GM19438 (cell line): ENCODE results near the gene MYL3.
"Not testable (repeated sequence)": the region's sequence is repeated elsewhere in the genome, so short reads cannot be mapped to it uniquely, and the experiment has no call there.

Experiments used
- ATAC-seq: cut with Tn5 transposase; IDR thresholded peaks from one replicate; pipeline ENCODE4 v1.9.1; 2021; ENCODE audit warnings: low read depth; ENCODE audit not compliant: unreplicated experiment

The MYL3 gene

DNA sequence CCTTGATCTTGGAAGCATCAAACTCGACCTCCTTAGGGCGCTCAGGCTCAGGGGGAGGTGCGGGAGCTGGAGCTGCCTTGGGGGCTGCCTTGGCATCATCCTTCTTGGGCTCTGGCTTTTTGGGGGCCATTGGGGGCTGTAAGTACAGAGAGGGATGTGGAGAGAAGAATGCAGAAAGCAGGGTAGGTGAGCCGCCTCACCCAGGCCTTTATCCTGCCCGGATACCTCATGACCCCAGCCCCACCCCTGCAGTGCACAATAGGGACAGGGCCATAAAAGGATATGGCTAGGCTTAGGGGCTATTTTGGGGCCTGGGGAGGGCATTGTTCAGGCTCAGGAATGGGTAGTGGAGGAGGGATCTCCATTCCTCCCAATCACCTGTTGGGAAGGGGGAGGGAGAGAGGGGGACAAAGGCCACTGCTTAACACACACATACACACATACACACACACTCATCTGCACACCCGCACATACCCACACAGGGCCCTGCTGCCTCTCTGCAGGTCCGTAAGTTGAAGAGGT is at the start of gene MYL3:
MYL3 (minus strand) TSS at position 184 of the 522 bp plus-strand sequence; CDS start at position 130, 54 bp downstream.
- ATAC-seq = no peak

DNA sequence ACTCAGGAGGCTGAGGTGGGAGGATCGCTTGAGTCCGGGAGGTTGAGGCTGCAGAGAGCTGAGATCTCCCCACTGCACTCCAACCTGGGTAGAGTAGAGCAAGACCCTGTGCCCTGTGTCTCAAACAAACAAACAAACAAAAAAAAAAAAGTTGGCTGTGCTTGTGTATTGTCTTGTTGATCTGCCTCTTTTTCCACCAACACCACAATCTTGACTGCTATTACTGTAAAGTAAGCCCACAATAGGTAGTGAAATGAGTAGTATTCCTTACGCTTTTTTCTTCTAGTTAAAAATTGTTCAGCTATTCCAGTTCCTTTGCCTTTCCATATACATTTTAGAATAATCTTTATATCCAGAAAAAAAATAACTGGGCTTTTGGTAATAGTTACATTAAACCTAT is 49.7 kb upstream of the MYL3 start:
- no peak for ATAC-seq

DNA sequence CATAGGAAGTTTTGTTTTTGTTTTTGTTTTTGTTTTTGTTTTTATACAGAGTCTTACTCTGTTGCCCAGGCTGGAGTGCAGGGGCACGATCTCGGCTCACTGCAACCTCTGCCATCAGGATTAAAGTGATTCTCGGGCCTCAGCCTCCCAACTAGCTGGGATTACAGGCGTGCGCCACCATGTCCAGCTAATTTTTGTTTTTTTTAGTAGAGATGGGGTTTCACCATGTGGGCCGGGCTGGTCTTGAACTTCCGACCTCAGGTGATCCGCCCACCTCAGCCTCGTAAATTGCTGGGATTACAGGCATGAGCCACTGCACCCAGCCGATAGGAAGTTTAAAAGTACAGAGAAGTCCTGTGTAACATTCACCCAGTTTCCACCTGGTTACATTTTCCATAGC is 47.7 kb upstream of the MYL3 start:
- not testable (repeated sequence) for ATAC-seq

DNA sequence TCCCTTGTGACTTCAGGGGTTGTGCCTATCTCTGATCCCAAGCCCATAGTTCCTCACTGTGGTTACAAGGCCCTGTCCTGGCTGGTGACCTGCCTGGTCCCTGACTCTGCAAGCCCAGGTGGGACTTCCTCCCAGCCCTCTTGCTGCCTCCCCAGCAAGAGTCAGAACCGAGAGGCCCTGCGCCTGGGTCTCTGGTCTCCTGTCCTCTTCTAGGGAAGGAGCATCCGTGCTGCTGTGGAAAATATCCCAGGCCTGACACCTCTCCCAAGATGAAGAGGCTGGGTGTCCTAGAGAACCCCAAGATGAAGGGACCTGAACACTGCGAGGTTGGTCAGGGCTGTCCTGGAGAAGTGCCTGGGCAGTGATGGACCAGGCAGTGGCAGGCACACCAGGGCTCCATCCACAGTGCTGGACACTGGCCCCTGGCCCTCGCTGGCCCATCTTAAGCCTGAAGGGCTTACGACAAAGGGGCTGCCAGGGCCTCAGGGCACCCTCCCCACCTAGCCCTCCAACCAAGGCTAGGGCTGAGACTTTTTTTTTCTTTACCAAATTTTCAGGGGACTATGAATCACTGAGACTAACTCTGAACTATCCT is 47.0 kb upstream of the MYL3 start:
- no peak for ATAC-seq

DNA sequence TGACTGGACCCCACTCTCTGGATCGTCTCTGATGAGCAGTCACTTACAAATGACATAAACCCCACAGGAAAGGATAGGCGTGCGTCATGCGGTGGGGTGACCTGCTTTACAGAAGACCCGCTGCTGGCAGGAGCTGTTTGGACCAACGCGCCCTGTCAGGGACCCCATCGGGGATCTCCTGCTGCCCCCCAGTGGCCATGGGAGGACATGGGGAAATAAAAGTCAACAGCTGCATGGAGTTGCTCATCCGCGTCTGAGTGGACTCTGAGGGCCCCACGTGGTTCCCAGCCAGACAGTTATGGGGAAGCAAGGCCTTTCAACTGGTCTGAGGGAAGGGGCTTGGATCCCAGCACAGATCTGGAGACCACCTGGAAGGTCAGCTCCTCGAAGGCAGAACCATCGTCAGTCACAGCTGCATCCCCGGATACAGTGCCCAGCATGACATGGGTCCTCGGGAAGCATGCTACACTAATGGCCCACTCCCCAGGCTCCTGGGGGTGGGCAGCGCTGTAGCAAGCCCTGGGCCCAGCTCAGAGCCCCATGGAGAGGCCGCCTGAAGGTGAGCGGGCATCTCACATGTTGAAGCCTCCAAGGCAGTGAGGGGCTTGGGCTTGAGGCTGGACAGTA is 46.4 kb upstream of the MYL3 start:
- ATAC-seq = no peak

DNA sequence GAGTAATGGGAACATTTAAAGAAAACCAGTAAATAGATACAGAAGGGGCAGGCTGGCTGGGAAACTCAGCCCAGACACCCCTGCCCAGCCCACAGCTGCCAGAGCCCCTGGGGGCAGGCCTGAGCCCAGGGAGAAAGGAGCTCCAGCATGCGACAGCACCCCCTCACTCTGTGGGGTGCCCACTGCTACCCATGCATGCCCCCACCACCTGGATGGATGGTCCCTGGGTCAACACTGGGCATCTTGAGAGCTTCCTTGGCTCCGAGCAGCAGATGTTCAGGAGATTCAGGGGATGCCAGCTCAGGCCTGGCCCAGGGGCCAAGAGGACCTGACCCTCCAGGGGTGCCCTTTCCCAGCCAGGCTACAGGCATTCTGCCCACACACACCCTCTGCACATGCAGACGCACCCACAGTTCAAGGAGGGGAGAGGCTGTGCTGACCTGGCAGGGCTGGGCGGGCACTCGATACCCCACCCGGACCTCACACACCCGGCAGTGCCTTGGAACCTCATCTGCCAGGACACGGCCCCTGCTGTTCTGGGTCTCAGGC is 45.8 kb upstream of the MYL3 start:
- ATAC-seq = no peak

DNA sequence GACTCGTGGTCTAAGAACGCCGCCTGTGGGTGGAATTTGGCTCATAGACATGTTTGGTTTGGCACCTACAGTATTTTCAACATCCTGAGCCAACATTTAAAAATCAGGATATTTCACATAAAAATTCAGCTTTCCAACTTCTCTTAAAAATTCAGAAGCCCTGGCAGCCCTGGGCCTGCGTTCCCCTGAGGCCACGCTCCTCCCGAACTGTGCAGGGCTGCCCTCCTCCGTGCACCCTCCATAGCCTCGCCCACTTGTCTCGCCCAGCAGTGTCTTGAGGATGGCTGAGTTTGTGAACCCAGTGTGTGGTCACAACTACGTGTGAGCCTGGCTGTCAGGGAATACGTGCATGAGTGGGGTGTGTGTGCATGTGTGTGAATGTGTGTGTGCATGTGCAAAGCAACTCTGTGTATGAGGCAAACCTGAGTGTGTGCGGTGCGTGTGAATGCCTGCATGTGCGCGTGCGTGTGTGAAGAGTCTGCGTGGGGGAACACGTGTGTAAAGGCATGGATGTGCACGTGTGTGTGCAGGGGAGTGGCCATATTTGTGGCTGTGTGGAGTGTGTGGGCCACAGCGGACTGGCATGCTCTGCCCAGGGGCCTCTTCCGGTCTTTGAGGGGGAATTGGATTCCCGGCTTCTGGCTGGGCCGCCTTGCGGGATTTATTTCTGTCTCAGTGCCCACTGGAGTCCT is 45.2 kb upstream of the MYL3 start:
- ATAC-seq = no peak

DNA sequence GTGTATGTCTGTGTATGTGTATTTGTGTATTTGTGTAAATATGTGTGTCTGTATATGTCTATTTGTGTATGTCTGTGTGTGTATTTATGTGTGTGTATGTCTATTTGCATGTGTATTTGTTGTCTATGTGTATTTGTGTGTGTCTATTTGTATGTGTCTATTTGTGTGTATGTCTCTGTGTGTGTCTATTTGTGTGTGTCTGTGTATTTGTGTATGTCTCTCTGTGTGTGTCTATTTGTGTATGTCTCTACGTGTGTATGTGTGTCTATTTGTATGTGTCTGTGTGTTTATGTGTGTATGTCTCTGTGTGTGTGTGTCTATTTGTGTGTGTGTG is 44.7 kb upstream of the MYL3 start:
- no peak for ATAC-seq

DNA sequence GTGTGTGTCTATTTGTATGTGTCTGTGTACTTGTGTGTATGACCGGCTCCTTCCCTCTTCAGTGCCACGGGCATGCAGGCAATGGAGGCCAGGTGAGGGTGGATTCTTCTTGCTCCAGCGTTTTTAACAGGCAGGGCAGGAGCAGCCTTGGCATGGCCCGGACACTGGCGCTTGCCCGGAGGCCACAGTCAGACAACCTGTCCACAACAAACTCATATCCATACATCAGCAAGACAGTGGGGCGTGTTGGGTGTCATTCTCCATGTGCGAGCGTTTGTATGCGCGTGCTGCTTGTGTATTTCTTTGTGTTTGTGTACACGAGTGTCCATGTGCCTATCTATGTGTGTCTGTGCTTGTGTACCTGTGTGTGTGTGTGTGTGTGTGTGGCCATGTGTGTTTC is 44.0 kb upstream of the MYL3 start:
- no peak for ATAC-seq

DNA sequence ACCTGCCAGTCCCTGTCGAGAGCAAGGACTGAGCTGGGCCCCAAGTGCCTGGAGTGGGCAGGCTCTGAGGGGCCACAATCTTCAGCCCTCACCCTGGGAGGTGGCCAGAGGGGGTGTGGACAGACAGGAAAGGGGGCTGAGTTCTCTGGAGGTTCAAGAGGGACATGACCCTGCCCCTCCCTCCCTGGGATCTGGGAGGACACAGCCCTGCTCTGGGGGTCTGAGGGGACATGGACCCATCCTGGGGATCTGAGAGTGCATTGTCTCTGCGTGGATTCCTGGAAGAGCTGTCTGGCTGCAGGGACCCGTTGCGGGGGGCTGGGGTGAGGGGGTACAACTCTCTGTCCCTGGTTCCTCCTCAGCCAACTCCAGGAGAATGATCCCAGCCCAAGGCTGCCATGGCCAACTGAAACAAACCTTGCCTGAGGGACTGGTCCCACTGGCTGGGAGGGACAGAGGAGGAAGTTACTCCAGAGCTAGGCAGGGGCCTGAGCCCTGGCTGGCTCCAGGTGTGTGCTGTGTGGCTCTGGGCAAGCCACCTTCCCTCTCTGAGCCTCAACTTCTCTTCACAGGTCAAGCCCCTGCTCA is 43.3 kb upstream of the MYL3 start:
- ATAC-seq = no peak

DNA sequence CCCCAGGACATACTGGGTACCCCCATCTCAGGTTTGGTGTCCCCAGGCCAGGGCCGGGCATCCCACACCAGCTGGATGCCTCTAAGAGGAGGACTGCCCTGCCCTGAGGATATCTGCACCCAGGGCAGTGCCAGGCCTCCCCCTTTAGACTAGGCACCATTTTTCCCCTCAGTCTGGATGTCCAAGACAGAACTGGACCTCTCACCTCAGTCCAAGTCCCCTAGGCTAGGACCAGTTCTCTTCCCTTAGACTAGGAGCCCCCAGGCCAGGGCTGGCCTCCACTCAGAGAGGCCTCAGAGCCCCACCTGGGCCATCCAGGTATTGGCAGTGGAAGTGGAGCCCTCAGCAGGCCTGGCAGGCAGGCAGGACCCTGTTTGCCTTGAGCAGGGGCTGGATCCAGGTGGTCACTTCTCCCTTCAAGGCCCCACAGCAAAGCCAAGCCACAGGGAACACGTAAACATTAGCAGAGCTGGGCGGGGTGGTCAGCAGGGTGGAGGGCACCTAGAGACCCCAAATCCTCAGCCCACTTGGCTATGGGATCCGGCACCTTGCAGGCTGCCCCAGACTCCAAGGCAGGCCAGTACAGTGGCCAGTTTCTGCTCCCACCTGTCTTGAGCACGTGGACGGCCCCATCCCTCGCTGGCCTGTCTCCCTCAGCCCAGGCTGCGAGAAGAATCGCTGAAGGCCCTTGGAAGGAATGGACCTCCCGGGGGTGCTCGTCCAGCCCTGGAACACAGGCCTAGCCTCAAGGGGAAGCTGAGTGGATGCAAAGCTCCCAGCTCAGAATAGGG is 42.6 kb upstream of the MYL3 start:
- no peak for ATAC-seq

DNA sequence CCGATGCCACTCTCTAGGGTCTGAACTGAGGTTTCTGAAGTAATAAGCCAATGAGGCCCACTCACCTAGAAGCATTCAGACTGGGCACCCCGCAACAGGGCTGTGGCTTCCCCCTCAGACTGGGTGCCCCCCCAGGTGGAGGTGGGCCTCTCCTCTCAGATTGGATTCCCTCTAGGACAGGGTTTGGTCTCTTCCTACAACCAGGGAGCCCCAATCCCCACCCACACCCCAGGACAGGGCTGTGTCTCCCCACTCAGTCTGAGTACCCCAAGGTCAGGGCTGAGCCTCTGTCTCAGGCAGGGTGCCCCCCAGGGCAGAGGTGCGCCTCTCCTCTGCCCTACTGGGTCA is 41.9 kb upstream of the MYL3 start:
- no peak for ATAC-seq

DNA sequence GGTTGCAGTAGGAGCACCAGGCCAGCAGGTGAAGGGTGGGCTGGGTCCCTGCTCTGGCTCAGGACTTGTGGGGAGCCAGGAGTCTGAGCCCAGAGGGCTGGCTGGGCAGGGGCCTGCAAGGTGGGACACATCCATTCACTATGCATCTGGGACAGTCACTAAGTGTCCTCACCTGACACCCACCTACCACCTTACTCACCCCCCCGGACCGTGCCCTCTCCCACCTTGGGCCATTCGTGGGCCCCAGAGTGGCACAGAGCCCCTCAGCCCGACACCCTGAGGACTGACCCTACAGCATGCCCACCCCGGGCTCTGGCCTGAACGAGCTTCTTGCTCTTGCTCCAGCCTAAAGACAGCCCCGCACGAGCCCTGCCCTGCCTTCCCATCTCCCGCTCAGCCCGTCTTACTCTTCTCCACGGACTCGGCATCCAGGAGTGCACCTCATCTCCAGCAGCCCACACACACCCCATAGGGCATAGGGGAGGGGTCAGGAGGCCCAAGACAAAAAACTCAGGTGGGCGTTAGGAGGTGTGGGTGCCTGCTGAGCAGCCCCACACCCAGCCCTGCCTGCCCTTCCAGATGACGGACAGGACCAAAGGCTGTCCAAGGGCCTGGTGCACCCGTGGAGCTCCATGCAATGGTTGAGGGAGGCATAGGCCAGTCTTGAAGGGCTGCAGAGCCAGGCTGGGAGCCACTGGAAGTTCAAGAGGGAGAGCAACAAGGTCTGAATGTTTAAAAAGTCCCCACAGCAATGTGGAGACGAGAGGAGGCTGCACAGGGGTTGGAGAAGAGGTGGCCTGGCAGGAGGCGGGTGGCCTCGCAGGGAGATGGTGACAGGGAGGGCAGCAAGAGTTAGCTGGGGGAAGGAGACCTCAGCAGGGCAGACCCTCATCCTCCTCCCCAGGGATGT is 41.3 kb upstream of the MYL3 start:
- no peak for ATAC-seq

DNA sequence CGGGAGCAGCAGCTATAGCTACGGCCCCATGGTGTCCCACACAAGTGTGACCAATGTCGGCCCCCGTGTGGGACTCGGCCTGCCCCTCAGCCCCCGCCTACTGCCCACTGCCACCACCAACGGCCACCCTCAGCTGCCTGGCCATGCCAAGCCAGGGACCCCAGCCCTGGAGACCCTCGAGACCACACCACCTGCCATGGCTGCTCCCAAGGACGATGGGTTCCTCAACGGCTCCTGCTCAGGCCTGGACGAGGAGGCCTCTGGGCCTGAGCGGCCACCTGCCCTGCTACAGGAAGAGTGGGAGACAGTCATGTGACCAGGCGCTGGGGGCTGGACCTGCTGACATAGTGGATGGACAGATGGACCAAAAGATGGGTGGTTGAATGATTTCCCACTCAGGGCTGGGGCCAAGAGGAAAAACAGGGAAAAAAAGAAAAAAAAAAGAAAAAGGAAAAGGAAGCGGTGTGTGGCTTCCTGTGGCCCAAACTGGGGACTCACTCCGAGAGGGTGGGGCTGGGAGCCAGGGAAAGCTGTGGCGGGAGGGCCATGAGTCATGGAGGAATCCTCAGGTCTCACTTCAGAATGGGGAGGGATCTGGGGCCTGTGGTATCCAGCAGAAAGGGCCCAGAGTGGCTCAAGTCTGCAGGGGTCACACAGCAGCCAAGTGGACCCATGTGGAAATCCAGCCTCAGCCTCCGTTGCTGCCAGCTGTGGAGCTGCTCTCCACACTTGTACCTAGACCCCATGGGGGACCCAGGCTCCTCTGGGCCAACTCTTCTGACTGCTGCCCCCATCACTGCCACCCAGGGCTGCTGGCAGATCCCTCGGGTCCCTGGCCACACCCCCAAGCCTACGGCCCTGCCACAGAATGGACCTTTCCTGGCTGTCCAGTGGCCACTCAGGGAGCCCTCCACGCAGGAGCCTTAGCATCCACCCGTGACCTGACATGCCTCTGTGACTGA is 40.4 kb upstream of the MYL3 start:
- ATAC-seq = no peak

DNA sequence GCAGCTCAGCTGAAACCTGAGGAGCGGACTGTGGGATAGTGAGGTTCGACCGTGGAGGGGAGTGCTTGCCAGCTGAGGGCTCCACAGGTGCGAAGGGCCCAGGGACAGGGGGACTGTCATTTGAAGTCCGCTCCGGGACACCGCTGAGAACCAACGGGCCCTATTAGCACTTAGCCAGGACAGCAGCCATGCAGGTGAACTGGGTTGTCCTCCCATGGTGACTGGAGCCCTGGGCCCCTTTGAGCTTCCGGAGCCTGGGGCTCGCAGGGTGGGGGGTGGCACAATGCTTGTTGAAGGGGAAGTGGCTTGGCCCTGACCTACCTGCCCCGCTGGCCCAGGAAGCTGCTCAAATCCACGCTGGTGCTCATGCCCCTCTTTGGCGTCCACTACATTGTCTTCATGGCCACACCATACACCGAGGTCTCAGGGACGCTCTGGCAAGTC is 39.0 kb upstream of the MYL3 start:
- no peak for ATAC-seq

DNA sequence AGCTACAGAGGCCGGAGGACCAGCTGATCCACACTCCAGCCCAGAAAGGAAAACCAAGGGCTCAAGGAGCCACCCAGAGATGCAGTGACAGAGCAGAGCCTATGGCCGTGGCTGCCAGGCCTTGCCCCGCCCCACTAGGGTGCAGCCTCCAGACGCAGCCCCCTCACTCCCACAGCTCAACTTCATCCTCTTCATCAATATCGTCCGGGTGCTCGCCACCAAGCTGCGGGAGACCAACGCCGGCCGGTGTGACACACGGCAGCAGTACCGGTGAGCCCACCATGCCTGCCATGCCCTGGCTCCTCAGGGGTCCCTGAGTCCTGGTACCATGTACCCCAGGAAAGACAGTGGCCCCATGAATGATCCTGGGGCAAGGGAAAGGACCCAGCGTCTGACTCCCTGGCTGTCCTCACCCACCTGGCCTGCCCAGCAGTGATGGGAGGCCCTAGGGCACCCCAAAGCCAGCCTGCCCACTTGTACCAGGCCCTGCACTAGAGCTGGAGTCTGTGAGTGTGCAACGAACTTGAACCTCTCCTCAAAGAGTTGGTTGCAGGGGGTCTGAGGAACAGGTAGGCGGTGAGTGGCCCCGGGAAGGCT is 38.4 kb upstream of the MYL3 start:
- no peak for ATAC-seq

DNA sequence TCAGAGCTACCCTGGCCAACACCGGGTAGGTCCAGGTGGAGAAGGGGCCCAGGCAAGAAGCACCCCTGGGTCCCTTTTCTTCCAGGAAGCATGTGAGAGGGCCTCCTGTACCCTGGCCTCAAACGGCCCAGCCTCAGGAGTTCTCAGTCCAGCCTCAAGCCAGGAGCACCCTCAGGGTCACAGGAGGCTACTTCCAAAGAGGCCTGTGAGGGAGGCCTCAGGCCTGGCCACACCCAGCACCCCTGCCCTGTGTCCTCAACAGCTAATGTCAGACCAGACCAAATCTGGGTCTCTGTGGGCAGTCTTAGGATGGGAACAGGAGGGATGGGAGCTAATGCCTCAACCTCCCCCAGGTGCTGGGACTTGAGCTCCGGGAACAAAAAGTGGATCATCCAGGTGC is 37.8 kb upstream of the MYL3 start:
- ATAC-seq = no peak

DNA sequence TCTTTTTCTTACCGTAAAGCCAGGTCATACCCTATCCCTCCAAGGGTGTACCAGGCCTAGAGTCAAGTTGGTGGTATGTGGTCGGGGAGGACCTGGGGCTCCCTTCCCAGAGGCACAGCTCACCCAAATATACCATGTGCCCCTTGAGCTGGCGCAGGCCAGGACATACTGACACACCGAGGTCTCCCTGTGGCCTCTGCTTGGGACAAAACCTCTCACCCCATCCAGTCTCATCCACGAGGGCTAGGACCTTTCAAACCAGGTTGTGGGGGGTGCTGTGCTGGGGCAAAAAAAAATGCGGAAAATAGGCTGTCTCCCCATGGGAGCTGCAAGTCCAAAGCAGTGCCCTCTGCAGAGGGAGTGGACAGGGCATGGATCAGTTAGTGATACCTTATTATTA is 37.1 kb upstream of the MYL3 start:
- no peak for ATAC-seq
